Karpas-422 (cell line): ENCODE data around the gene C2orf81. TPM values are rescaled to one million over a fixed set of nuclear protein-coding genes. Genes with fewer than 3 reads are reported as not detected.

Experiments
- DNase-seq: peaks from one replicate; pipeline ENCODE4 v3.0.0-alpha.2; 2015
- H2AFZ ChIP-seq: fragments of 200-600 bp; sonication (generic); 2 replicates; pipeline ENCODE4 v1.6.1; 2014; ENCODE audit warnings: antibody characterized with exemption, low read length, mixed read lengths
- H3K27ac ChIP-seq: fragments of 200-600 bp; sonication (generic); 2 replicates; pipeline ENCODE4 v1.5.1; 2014; ENCODE audit warnings: mild to moderate bottlenecking, low read length, moderate library complexity
- H3K27me3 ChIP-seq: fragments of 200-600 bp; sonication (generic); 2 replicates; pipeline ENCODE4 v1.6.1; 2014; ENCODE audit warnings: low read length, mixed read lengths
- H3K36me3 ChIP-seq: fragments of 200-600 bp; sonication (generic); 2 replicates; pipeline ENCODE4 v1.6.1; 2014; ENCODE audit warnings: low read length, mixed read lengths; ENCODE audit not compliant: insufficient read depth
- H3K4me1 ChIP-seq: fragments of 200-600 bp; sonication (generic); 2 replicates; pipeline ENCODE4 v1.6.1; 2014; ENCODE audit warnings: mild to moderate bottlenecking, low read length, mixed read lengths
- H3K4me2 ChIP-seq: fragments of 200-600 bp; sonication (generic); 2 replicates; pipeline ENCODE4 v1.6.1; 2014; ENCODE audit warnings: low read length, low read depth, mild to moderate bottlenecking; ENCODE audit not compliant: poor library complexity, severe bottlenecking
- H3K4me3 ChIP-seq: fragments of 200-600 bp; sonication (generic); 2 replicates; pipeline ENCODE4 v1.5.1; 2014; ENCODE audit warnings: mild to moderate bottlenecking, antibody characterized with exemption, low read length, mixed read lengths
- H3K79me2 ChIP-seq: fragments of 200-600 bp; sonication (generic); 2 replicates; pipeline ENCODE4 v1.6.1; 2014; ENCODE audit warnings: mild to moderate bottlenecking, low read length, mixed read lengths
- H3K9ac ChIP-seq: fragments of 200-600 bp; sonication (generic); 2 replicates; pipeline ENCODE4 v1.6.0; 2014; ENCODE audit warnings: low read length
- H3K9me2 ChIP-seq: fragments of 200-600 bp; sonication (generic), shearing (Covaris generic); replicated peaks from 2 replicates; pipeline ENCODE4 v1.6.0; 2014; ENCODE audit warnings: mild to moderate bottlenecking, low read length, moderate library complexity; ENCODE audit not compliant: insufficient read depth
- H3K9me3 ChIP-seq: fragments of 300-700, 200-600 bp; sonication (generic); 2 replicates; pipeline ENCODE4 v1.6.1; 2014; ENCODE audit warnings: low read length, mixed read lengths
- H4K20me1 ChIP-seq: fragments of 200-600 bp; sonication (generic); 2 replicates; pipeline ENCODE4 v1.6.1; 2014; ENCODE audit warnings: mild to moderate bottlenecking, antibody characterized with exemption, low read length, low read depth; ENCODE audit not compliant: insufficient read depth
- total RNA-seq: library from RNA; depleted of rRNA; stranded (reverse); fragments of >200 nt; shearing (Covaris generic); gene quantifications from 2 replicates; pipeline ENCODE4 v1.2.3, GENCODE V29; 2014; ENCODE audit warnings: low replicate concordance

Gene C2orf81
- total RNA-seq, 1 experiment from 2014 or later, result 3.8 TPM

GRCh38 chr2:74429487-74430451 lies 8.3 kb upstream of the C2orf81 start:
- H3K4me2 ChIP-seq, result no peak overlapping the region
- H3K4me1 ChIP-seq, result no peaks in the 10 kb centered on the region
- no peak overlapping the region for H3K9ac ChIP-seq
- H3K36me3 ChIP-seq, result peaks cover 11% of the 10 kb centered on the region
- H2AFZ ChIP-seq, result no peak overlapping the region
- no peaks in the 10 kb centered on the region for H3K9me2 ChIP-seq
- no peaks in the 10 kb centered on the region for H3K27me3 ChIP-seq
- H3K79me2 ChIP-seq, result no peaks in the 10 kb centered on the region
- H3K4me3 ChIP-seq, result no peak overlapping the region
- H3K9me3 ChIP-seq, result no peaks in the 10 kb centered on the region
- no peak for DNase-seq
- no peaks in the 10 kb centered on the region for H4K20me1 ChIP-seq
- no peak overlapping the region for H3K27ac ChIP-seq

- no peak for DNase-seq
- no peaks in the 10 kb centered on the region for H4K20me1 ChIP-seq
- H3K4me1 ChIP-seq, result peaks cover 9% of the 10 kb centered on the region
- H3K9me2 ChIP-seq, result no peaks in the 10 kb centered on the region
- no peak overlapping the region for H3K9ac ChIP-seq
- no peak overlapping the region for H2AFZ ChIP-seq
- H3K4me3 ChIP-seq, result no peak overlapping the region
- peaks cover under 1% of the 10 kb centered on the region; the same call in 1 of the 2 replicates for H3K79me2 ChIP-seq
- peaks cover 15% of the 10 kb centered on the region for H3K36me3 ChIP-seq
- no peak overlapping the region for H3K27ac ChIP-seq
- no peaks in the 10 kb centered on the region for H3K27me3 ChIP-seq
- H3K9me3 ChIP-seq, result no peaks in the 10 kb centered on the region
- H3K4me2 ChIP-seq, result no peak overlapping the region
Measured at GRCh38 chr2:74428675-74429074, 7.3 kb upstream of the C2orf81 start.

GRCh38 chr2:74427551-74427950 lies 6.1 kb upstream of the C2orf81 start:
- peaks cover 15% of the 10 kb centered on the region for H3K36me3 ChIP-seq
- H3K27me3 ChIP-seq, result no peaks in the 10 kb centered on the region
- H3K27ac ChIP-seq, result no peak overlapping the region
- H3K4me2 ChIP-seq, result no peak overlapping the region
- no peaks in the 10 kb centered on the region for H3K9me2 ChIP-seq
- H3K4me3 ChIP-seq, result no peak overlapping the region
- no peak overlapping the region for H2AFZ ChIP-seq
- no peaks in the 10 kb centered on the region for H3K9me3 ChIP-seq
- H4K20me1 ChIP-seq, result no peaks in the 10 kb centered on the region
- peaks cover 11% of the 10 kb centered on the region for H3K79me2 ChIP-seq
- no peak for DNase-seq
- no peak overlapping the region for H3K9ac ChIP-seq
- peaks cover 20% of the 10 kb centered on the region for H3K4me1 ChIP-seq

- Histone ChIP-seq H3K4me1 (peaks cover 25% of the 10 kb centered on the region), H2AFZ (no peak overlapping the region), H3K4me3 (no peak overlapping the region), H3K4me2 (no peak overlapping the region), H3K36me3 (peaks cover 15% of the 10 kb centered on the region), H4K20me1 (no peaks in the 10 kb centered on the region), H3K9me3 (no peaks in the 10 kb centered on the region), H3K79me2 (peaks cover 19% of the 10 kb centered on the region), H3K27me3 (no peaks in the 10 kb centered on the region), H3K27ac (no peak overlapping the region), H3K9me2 (no peaks in the 10 kb centered on the region), H3K9ac (no peak overlapping the region)
- DNase-seq, result no peak
Measured at GRCh38 chr2:74426181-74426758, 4.9 kb upstream of the C2orf81 start.

GRCh38 chr2:74425523-74425922 lies 4.1 kb upstream of the C2orf81 start:
- Histone ChIP-seq H3K4me3 (no peak overlapping the region), H3K9me3 (no peaks in the 10 kb centered on the region), H3K9ac (no peak overlapping the region), H3K36me3 (peaks cover 15% of the 10 kb centered on the region), H3K4me2 (no peak overlapping the region), H4K20me1 (no peaks in the 10 kb centered on the region), H3K9me2 (no peaks in the 10 kb centered on the region), H2AFZ (no peak overlapping the region), H3K27me3 (no peaks in the 10 kb centered on the region), H3K27ac (no peak overlapping the region), H3K79me2 (peaks cover 19% of the 10 kb centered on the region), H3K4me1 (peaks cover 33% of the 10 kb centered on the region)
- no peak for DNase-seq

GRCh38 chr2:74424995-74425406 lies 3.6 kb upstream of the C2orf81 start:
- Histone ChIP-seq H3K79me2 (peaks cover 19% of the 10 kb centered on the region), H3K4me1 (peaks cover 38% of the 10 kb centered on the region), H3K36me3 (peaks cover 15% of the 10 kb centered on the region), H3K27me3 (no peaks in the 10 kb centered on the region), H3K4me3 (no peak overlapping the region), H3K27ac (no peak overlapping the region), H3K9me2 (no peaks in the 10 kb centered on the region), H3K4me2 (no peak overlapping the region), H3K9me3 (no peaks in the 10 kb centered on the region), H3K9ac (no peak overlapping the region), H4K20me1 (no peaks in the 10 kb centered on the region), H2AFZ (no peak overlapping the region)
- DNase-seq, result no peak

- Histone ChIP-seq H3K4me2 (peak overlapping the region; percentile 91), H4K20me1 (no peaks in the 10 kb centered on the region), H3K4me3 (no peak overlapping the region), H3K9ac (peak overlapping the region; percentile 86), H3K36me3 (peaks cover 15% of the 10 kb centered on the region), H3K27me3 (no peaks in the 10 kb centered on the region), H3K9me3 (no peaks in the 10 kb centered on the region), H3K27ac (peak overlapping the region; percentile 23; the same call in 1 of the 2 replicates), H3K79me2 (peaks cover 19% of the 10 kb centered on the region), H3K9me2 (no peaks in the 10 kb centered on the region), H3K4me1 (peaks cover 44% of the 10 kb centered on the region), H2AFZ (no peak overlapping the region)
- no peak for DNase-seq
Measured at GRCh38 chr2:74424139-74424992, 2.9 kb upstream of the C2orf81 start.
